HG03103 (cell line): ENCODE data around the gene ACTL10.

Experiments used
- ATAC-seq: cut with Tn5 transposase; IDR thresholded peaks from one replicate; pipeline ENCODE4 v1.9.1; 2021; ENCODE audit warnings: low read depth; ENCODE audit not compliant: unreplicated experiment

ACTL10 gene

GRCh38 chr20:33662172-33662571 is 4.6 kb upstream of the ACTL10 start, which contains the start of gene C20orf144:
Gene C20orf144 (plus strand): TSS chr20:33662327. CDS start chr20:33662346, 19 bp downstream.
- ATAC-seq: no peak

GRCh38 chr20:33663161-33664084 is 3.3 kb upstream of the ACTL10 start:
- no peak for ATAC-seq

- no peak for ATAC-seq
Measured at GRCh38 chr20:33664085-33664761, 2.5 kb upstream of the ACTL10 start.

GRCh38 chr20:33664762-33665144 is 2.0 kb upstream of the ACTL10 start:
- no peak for ATAC-seq

GRCh38 chr20:33667245-33667675 is 517 bp downstream of the ACTL10 start:
- peak; percentile 3 for ATAC-seq

GRCh38 chr20:33667676-33668465 is 1.1 kb downstream of the ACTL10 start:
- ATAC-seq: no peak

GRCh38 chr20:33668466-33669155 is 1.9 kb downstream of the ACTL10 start:
- ATAC-seq: no peak

GRCh38 chr20:33669224-33669623 is 2.5 kb downstream of the ACTL10 start:
- ATAC-seq: no peak

GRCh38 chr20:33669873-33670640 is 3.3 kb downstream of the ACTL10 start:
- ATAC-seq: no peak

GRCh38 chr20:33670715-33671499 is 4.2 kb downstream of the ACTL10 start:
- ATAC-seq: no peak

- ATAC-seq: no peak
Measured at GRCh38 chr20:33671573-33672288, 5.0 kb downstream of the ACTL10 start.

GRCh38 chr20:33672426-33673113 is 5.8 kb downstream of the ACTL10 start:
- ATAC-seq: no peak

GRCh38 chr20:33673114-33673409 is 6.3 kb downstream of the ACTL10 start:
- no peak for ATAC-seq

- ATAC-seq: peak; percentile 36
Measured at GRCh38 chr20:33673410-33674293, 6.9 kb downstream of the ACTL10 start.

- peak; percentile 43 for ATAC-seq
Measured at GRCh38 chr20:33674294-33675135, 7.8 kb downstream of the ACTL10 start, which contains the start of gene NECAB3. Gene NECAB3 (minus strand): TSS chr20:33674428. CDS start chr20:33674352, 76 bp downstream.
